Left lung (tissue), 10 donors: ENCODE results near the gene LBX1. TPM values are rescaled to one million over a fixed set of nuclear protein-coding genes. Genes with fewer than 3 reads are reported as not detected.
A peak's percentile ranks its signal among the peaks of the same experiment; 100 is the strongest.

Experiments
- ATAC-seq: fragments of 200-7000 bp; cut with Tn5 transposase; one replicate; pipeline ENCODE4 v1.9.1; 2020; ENCODE audit warnings: moderate library complexity
- DNase-seq, 4 donors: peaks; one replicate each; pipeline ENCODE4 v3.0.0-alpha.2; 2013 to 2020
- H3K27ac ChIP-seq, 2 donors: fragments of 200-600 bp; sonication (generic) in 1 of 2; one replicate each; pipeline versions ENCODE4 v1.5.0 to v1.8.0; 2020 to 2021
- H3K27me3 ChIP-seq, 2 donors: fragments of 200-600 bp; sonication (generic) in 1 of 2; one replicate each; pipeline versions ENCODE4 v1.5.0 to v1.8.0; 2020 to 2021
- H3K36me3 ChIP-seq, 2 donors: fragments of 200-600 bp; sonication (generic) in 1 of 2; one replicate each; pipeline versions ENCODE4 v1.5.0 to v1.8.0; 2020 to 2021
- H3K4me1 ChIP-seq, 2 donors: fragments of 200-600 bp; one replicate each; pipeline ENCODE4 v1.8.0; 2021
- H3K4me3 ChIP-seq, 2 donors: fragments of 200-600 bp; sonication (generic) in 1 of 2; one replicate each; pipeline versions ENCODE4 v1.5.0 to v1.8.0; 2020 to 2021; ENCODE audit warnings: mild to moderate bottlenecking in 1 of 2
- H3K9me3 ChIP-seq, 2 donors: fragments of 200-600 bp; sonication (generic) in 1 of 2; one replicate each; pipeline versions ENCODE4 v1.5.0 to v1.8.0; 2020 to 2021
- CTCF ChIP-seq, 2 donors: fragments of 200-600 bp; sonication (generic) in 1 of 2; IDR thresholded peaks; one replicate each; pipeline versions ENCODE4 v1.5.0 to v1.8.0; 2021; ENCODE audit warnings: antibody characterized with exemption in 2 of 2
- intact Hi-C, 2 donors: fragments of 100-400 bp; cut with DNase I; formaldehyde crosslinking; loops; one replicate each; pipeline versions ENCODE4 v1.11.2 to v1.14.2; 2022
- polyA plus RNA-seq, 6 donors: library from polyadenylated mRNA; unstranded; fragments of 120-200 nt; gene quantifications; one replicate each; pipeline ENCODE4 v1.2.1, GENCODE V29; 2013; ENCODE audit not compliant: insufficient read length in 6 of 6
- total RNA-seq, 2 donors: library from RNA; stranded (reverse); fragmentation: NEBNext Ultra II Directional; extraction: Animal tissue kit (Norgen Biotek cat#: 25700); gene quantifications; one replicate each; pipeline ENCODE4 v1.2.1, GENCODE V29; 2021
- donor health status: DM: no; HTN: yes; CAD: no.
- donor health status: DM: no; HTN: no; CAD: no.

LBX1 gene
- total and polyA plus RNA-seq, 8 donors, result 0.18 to 0.75 (median 0.40) TPM

DNA sequence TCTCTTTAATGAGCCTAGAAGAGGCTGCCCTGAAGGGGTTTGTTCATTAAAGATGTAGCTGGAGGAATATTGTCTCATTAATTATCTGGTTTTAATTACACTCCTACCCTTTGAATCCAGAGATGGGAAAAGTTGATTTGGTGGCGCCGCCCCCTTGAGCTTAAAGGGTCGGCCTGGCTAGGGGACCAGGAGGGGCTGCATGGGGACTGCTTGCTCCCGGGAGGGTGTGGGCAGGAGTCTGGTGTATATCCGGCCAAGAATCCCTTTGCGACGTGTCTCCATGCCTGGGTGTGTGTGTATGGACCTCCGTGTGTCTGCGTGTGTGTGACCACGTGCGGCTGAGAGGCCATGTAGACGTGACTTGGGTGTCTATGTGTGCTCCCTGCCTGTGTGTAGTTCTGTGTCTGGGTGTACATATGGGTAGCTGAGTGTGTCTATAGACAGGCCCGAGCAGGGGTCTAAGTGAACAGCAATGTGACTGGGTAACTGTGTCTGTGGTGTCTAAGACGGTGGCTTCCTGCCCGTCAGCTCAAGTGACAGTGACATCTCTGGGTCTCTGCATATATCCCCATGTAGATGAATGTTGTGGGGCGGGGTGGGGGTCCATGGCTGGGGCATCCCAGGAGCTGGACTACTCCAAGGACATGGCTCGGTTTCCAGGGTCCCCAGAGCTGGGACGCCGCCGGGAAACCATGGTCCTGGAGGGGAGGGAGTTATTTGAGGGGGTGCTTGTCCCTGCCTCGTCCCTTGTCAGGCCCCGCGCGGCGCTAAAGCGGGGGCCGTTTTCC lies 10.7 kb downstream of the LBX1 start:
- DNase-seq, result peak in 1 of 4 donors; percentile 46
- H3K27me3 ChIP-seq, result peaks cover 95 to 100% of the 10 kb centered on the region in 2 donors
- H3K27ac ChIP-seq, result no peak overlapping the region
- peaks cover 12 to 53% of the 10 kb centered on the region in 2 donors for H3K4me1 ChIP-seq
- no peak overlapping the region for H3K4me3 ChIP-seq
- ATAC-seq, result no peak
- H3K36me3 ChIP-seq, result no peaks in the 10 kb centered on the region
- TF ChIP-seq CTCF (IDR thresholded peaks at IDR 0.05), result no peak
- intact Hi-C loops, result loop anchor here in 1 of 2 donors (5.0 to 10.0 kb wide), 2 partner anchors 246 to 349 kb away; no protein-coding TSS in a partner anchor
- no peaks in the 10 kb centered on the region for H3K9me3 ChIP-seq

DNA sequence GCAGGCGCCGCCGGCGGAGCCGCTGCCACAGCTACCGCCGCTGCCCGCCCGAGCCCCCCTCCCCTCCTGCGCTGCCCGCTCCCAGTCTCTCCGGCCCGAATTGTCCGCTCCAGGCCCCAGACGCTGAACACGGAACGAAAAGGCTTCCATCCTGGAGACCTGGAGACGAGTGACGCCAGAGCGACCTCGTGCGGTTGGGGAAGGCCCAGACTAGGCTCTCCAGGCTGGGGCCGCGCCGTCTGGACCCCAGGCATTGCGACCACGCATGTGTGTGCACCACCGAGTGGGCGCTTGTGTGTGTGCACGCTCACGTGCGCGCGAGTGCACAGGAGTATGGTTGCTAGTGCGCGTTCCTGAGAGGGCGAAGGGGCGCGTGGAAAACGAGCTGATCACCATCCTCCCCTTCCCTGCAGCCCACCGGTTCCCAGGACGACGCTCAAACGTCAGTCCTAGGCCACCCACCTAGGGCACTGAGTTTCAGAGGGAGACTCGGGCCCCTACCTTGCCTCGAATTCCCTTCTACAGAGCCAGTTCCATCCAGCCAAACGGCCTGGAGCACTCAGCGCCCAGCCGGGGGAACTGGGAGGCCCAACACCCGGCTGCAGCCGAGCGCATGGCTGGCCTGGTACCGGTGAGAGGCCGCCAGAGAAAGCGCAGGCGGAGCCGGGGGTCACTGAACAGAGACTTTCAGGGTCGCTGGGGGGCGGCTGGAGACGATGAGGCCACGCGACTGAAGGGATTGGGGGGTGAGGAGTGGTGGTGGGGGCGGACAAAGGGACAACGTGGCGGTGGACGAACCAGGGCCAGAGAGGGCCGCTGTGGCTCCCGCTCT lies 11.6 kb downstream of the LBX1 start:
- peak in 2 of 4 donors; percentile 73 to 80 for DNase-seq

GRCh38 chr10:101217044-101217425 lies 12.2 kb downstream of the LBX1 start:
- intact Hi-C loops, result loop anchor here in 1 of 2 donors (5.0 to 10.0 kb wide), 2 partner anchors 248 to 350 kb away; no protein-coding TSS in a partner anchor
- no peak overlapping the region for H3K4me3 ChIP-seq
- no peaks in the 10 kb centered on the region for H3K9me3 ChIP-seq
- no peaks in the 10 kb centered on the region for H3K36me3 ChIP-seq
- H3K27me3 ChIP-seq, result peaks cover 92 to 100% of the 10 kb centered on the region in 2 donors
- ATAC-seq, result no peak
- TF ChIP-seq CTCF (IDR thresholded peaks at IDR 0.05), result no peak
- no peak for DNase-seq
- H3K27ac ChIP-seq, result no peak overlapping the region
- peaks cover 12 to 44% of the 10 kb centered on the region in 2 donors for H3K4me1 ChIP-seq

More for the DNA sequence above, 11.6 kb downstream of the LBX1 start:
- intact Hi-C loops, result loop anchor here in 1 of 2 donors (5.0 to 10.0 kb wide), 2 partner anchors 247 to 350 kb away; no protein-coding TSS in a partner anchor
- H3K27ac ChIP-seq, result no peak overlapping the region
- no peaks in the 10 kb centered on the region for H3K9me3 ChIP-seq
- ATAC-seq, result peak; percentile 46
- peaks cover 12 to 48% of the 10 kb centered on the region in 2 donors for H3K4me1 ChIP-seq
- H3K4me3 ChIP-seq, result no peak overlapping the region
- TF ChIP-seq CTCF (IDR thresholded peaks at IDR 0.05), result no peak
- peaks cover 94 to 100% of the 10 kb centered on the region in 2 donors for H3K27me3 ChIP-seq
- no peaks in the 10 kb centered on the region for H3K36me3 ChIP-seq

- no peaks in the 10 kb centered on the region for H3K36me3 ChIP-seq
- no peak overlapping the region for H3K4me3 ChIP-seq
- intact Hi-C loops, result loop anchor here in 1 of 2 donors (5.0 to 10.0 kb wide), 2 partner anchors 248 to 351 kb away; no protein-coding TSS in a partner anchor
- H3K27ac ChIP-seq, result no peak overlapping the region
- no peak for ATAC-seq
- H3K27me3 ChIP-seq, result peaks cover 90 to 100% of the 10 kb centered on the region in 2 donors
- no peak for DNase-seq
- H3K4me1 ChIP-seq, result peaks cover 12 to 44% of the 10 kb centered on the region in 2 donors
- no peaks in the 10 kb centered on the region for H3K9me3 ChIP-seq
- TF ChIP-seq CTCF (IDR thresholded peaks at IDR 0.05), result no peak
Observed at GRCh38 chr10:101216207-101217043, 12.8 kb downstream of the LBX1 start.
